Panc1 (cell line): ENCODE results near the gene SLC16A7.

Experiments
- CTCF ChIP-seq: fragments of 450-650 bp; IDR thresholded peaks from 2 replicates; pipeline ENCODE4 v1.5.1; 2017; ENCODE audit warnings: mild to moderate bottlenecking
- POLR2AphosphoS5 ChIP-seq: IDR thresholded peaks from 2 replicates; pipeline ENCODE4 v1.6.1; 2012; ENCODE audit warnings: mild to moderate bottlenecking, low read depth, low read length, moderate library complexity
- REST ChIP-seq, 2 experiments: IDR thresholded peaks; 2 replicates each; pipeline ENCODE4 v1.6.1; 2011 to 2012; ENCODE audit warnings: low read depth in 2 of 2, control low read depth in 1 of 2, low read length in 1 of 2, mild to moderate bottlenecking in 1 of 2, moderate library complexity in 1 of 2; ENCODE audit not compliant: insufficient read depth in 1 of 2

GRCh38 chr12:59580050-59580449 is 15.8 kb upstream of the SLC16A7 start:
- no peak for TF ChIP-seq CTCF
- TF ChIP-seq REST (IDR thresholded peaks at IDR 0.05; ENCODE audit: insufficient read depth in 1 of 2, low read depth in 2 of 2, low read length in 1 of 2), result no peak
- TF ChIP-seq POLR2AphosphoS5, result no peak
